ENCODE data around the gene SUGP1.

- TF ChIP-seq, protein P1, sequence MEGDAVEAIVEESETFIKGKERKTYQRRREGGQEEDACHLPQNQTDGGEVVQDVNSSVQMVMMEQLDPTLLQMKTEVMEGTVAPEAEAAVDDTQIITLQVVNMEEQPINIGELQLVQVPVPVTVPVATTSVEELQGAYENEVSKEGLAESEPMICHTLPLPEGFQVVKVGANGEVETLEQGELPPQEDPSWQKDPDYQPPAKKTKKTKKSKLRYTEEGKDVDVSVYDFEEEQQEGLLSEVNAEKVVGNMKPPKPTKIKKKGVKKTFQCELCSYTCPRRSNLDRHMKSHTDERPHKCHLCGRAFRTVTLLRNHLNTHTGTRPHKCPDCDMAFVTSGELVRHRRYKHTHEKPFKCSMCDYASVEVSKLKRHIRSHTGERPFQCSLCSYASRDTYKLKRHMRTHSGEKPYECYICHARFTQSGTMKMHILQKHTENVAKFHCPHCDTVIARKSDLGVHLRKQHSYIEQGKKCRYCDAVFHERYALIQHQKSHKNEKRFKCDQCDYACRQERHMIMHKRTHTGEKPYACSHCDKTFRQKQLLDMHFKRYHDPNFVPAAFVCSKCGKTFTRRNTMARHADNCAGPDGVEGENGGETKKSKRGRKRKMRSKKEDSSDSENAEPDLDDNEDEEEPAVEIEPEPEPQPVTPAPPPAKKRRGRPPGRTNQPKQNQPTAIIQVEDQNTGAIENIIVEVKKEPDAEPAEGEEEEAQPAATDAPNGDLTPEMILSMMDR (IDR thresholded peaks at IDR 0.05; ENCODE audit: insufficient read depth, low read depth, low read length), result no peak
- TF ChIP-seq EZH2 (IDR thresholded peaks at IDR 0.05; ENCODE audit: insufficient read depth, low read length), result no peak
These were observed 61.5 kb downstream of the SUGP1 start for GRCh38 chr19:19258589-19259338.

All from astrocyte (in vitro differentiated cells and primary cell).